ENCODE data around the gene IL22RA1. TPM values are rescaled to one million over a fixed set of nuclear protein-coding genes. Genes with fewer than 3 reads are reported as not detected.
A peak's percentile ranks its signal among the peaks of the same experiment; 100 is the strongest.

The IL22RA1 gene
- total RNA-seq, 1 donor from 2014 or later: not detected

- Mint-ChIP-seq H3K27ac (no peak overlapping the region), H3K9me3 (no peaks in the 10 kb centered on the region), H3K36me3 (no peaks in the 10 kb centered on the region), H3K4me1 (peaks cover 9% of the 10 kb centered on the region), H3K4me3 (peak overlapping the region; percentile 78), H3K27me3 (ENCODE audit: insufficient read depth, low read depth) (peaks cover 23% of the 10 kb centered on the region)
- H3K4me3 ChIP-seq: peak overlapping the region; percentile 83
- peaks cover 28% of the 10 kb centered on the region for H3F3A ChIP-seq (ENCODE audit: low read depth)
- H3K27me3 ChIP-seq: peaks cover 27% of the 10 kb centered on the region
- H3K9me3 ChIP-seq (ENCODE audit: low read depth): no peaks in the 10 kb centered on the region
- H3K9ac ChIP-seq: no peak overlapping the region
- peak overlapping the region; percentile 97 for H3K4me2 ChIP-seq
- no peaks in the 10 kb centered on the region for H3K79me2 ChIP-seq (ENCODE audit: low read depth)
- H3K36me3 ChIP-seq: no peaks in the 10 kb centered on the region
- no peak overlapping the region for H3K27ac ChIP-seq
- no peak for TF ChIP-seq EZH2phosphoT487 (IDR thresholded peaks at IDR 0.05)
- peak overlapping the region; percentile 99 for H2AFZ ChIP-seq (replicated peaks)
- no peak for DNase-seq (ENCODE audit: low spot score)
- peaks cover 4% of the 10 kb centered on the region for H4K20me1 ChIP-seq (ENCODE audit: low read depth)
- peaks cover 7% of the 10 kb centered on the region for H3K4me1 ChIP-seq
These were observed 43.2 kb upstream of the IL22RA1 start for GRCh38 chr1:24186031-24186710.

- Histone ChIP-seq H3K36me3 (no peaks in the 10 kb centered on the region), H3F3A (ENCODE audit: low read depth) (peaks cover 28% of the 10 kb centered on the region), H2AFZ (replicated peaks) (no peak overlapping the region), H3K4me2 (no peak overlapping the region), H3K9ac (no peak overlapping the region), H3K9me3 (ENCODE audit: low read depth) (no peaks in the 10 kb centered on the region), H3K4me1 (peaks cover 7% of the 10 kb centered on the region), H4K20me1 (ENCODE audit: low read depth) (peaks cover 4% of the 10 kb centered on the region), H3K79me2 (ENCODE audit: low read depth) (no peaks in the 10 kb centered on the region), H3K27ac (no peak overlapping the region), H3K27me3 (peaks cover 27% of the 10 kb centered on the region), H3K4me3 (no peak overlapping the region)
- no peaks in the 10 kb centered on the region for H3K36me3 Mint-ChIP-seq
- TF ChIP-seq CTCF (IDR thresholded peaks at IDR 0.05) (no peak), EZH2 (IDR thresholded peaks at IDR 0.05) (no peak), EZH2phosphoT487 (IDR thresholded peaks at IDR 0.05) (no peak)
- no peak overlapping the region for H3K27ac Mint-ChIP-seq
- no peaks in the 10 kb centered on the region for H3K9me3 Mint-ChIP-seq
- peaks cover 9% of the 10 kb centered on the region for H3K4me1 Mint-ChIP-seq
- DNase-seq (ENCODE audit: low spot score): no peak
- H3K4me3 Mint-ChIP-seq: no peak overlapping the region
- H3K27me3 Mint-ChIP-seq (ENCODE audit: insufficient read depth, low read depth): peaks cover 22% of the 10 kb centered on the region
These were observed 42.1 kb upstream of the IL22RA1 start for GRCh38 chr1:24185076-24185475.

GRCh38 chr1:24182061-24182460 is 39.1 kb upstream of the IL22RA1 start:
- no peak for DNase-seq (ENCODE audit: low spot score)
- Mint-ChIP-seq H3K4me3 (no peak overlapping the region), H3K4me1 (no peaks in the 10 kb centered on the region), H3K9me3 (no peaks in the 10 kb centered on the region), H3K27ac (no peak overlapping the region), H3K27me3 (ENCODE audit: insufficient read depth, low read depth) (peaks cover 8% of the 10 kb centered on the region), H3K36me3 (no peaks in the 10 kb centered on the region)
- Histone ChIP-seq H3K4me3 (no peak overlapping the region), H3K79me2 (ENCODE audit: low read depth) (no peaks in the 10 kb centered on the region), H2AFZ (replicated peaks) (no peak overlapping the region), H3K27ac (no peak overlapping the region), H3F3A (ENCODE audit: low read depth) (peaks cover 14% of the 10 kb centered on the region), H3K4me2 (no peak overlapping the region), H3K9me3 (ENCODE audit: low read depth) (no peaks in the 10 kb centered on the region), H4K20me1 (ENCODE audit: low read depth) (no peaks in the 10 kb centered on the region), H3K9ac (no peak overlapping the region), H3K4me1 (no peaks in the 10 kb centered on the region), H3K36me3 (no peaks in the 10 kb centered on the region), H3K27me3 (peaks cover 9% of the 10 kb centered on the region)
- TF ChIP-seq EZH2 (IDR thresholded peaks at IDR 0.05) (no peak), CTCF (IDR thresholded peaks at IDR 0.05) (no peak), EZH2phosphoT487 (IDR thresholded peaks at IDR 0.05) (no peak)

GRCh38 chr1:24181619-24182018 is 38.7 kb upstream of the IL22RA1 start:
- Histone ChIP-seq H3K4me1 (no peaks in the 10 kb centered on the region), H3K27ac (no peak overlapping the region), H3K79me2 (ENCODE audit: low read depth) (no peaks in the 10 kb centered on the region), H3K9me3 (ENCODE audit: low read depth) (no peaks in the 10 kb centered on the region), H3K27me3 (peaks cover 5% of the 10 kb centered on the region), H4K20me1 (ENCODE audit: low read depth) (no peaks in the 10 kb centered on the region), H3K36me3 (no peaks in the 10 kb centered on the region), H2AFZ (replicated peaks) (no peak overlapping the region), H3K9ac (no peak overlapping the region), H3K4me2 (no peak overlapping the region), H3F3A (ENCODE audit: low read depth) (peaks cover 10% of the 10 kb centered on the region), H3K4me3 (no peak overlapping the region)
- Mint-ChIP-seq H3K36me3 (no peaks in the 10 kb centered on the region), H3K27ac (no peak overlapping the region), H3K4me1 (no peaks in the 10 kb centered on the region), H3K27me3 (ENCODE audit: insufficient read depth, low read depth) (peaks cover 8% of the 10 kb centered on the region), H3K4me3 (no peak overlapping the region), H3K9me3 (no peaks in the 10 kb centered on the region)
- DNase-seq (ENCODE audit: low spot score): no peak
- no peak for TF ChIP-seq EZH2 (IDR thresholded peaks at IDR 0.05)
- TF ChIP-seq CTCF (IDR thresholded peaks at IDR 0.05): no peak
- no peak for TF ChIP-seq EZH2phosphoT487 (IDR thresholded peaks at IDR 0.05)
